SK-N-MC (cell line): ENCODE measurements around the gene PPP1R9A.

Experiments
- EZH2 ChIP-seq: fragments of 200-600 bp; sonication (generic); IDR thresholded peaks from one replicate; pipeline ENCODE4 v1.6.1; 2017; ENCODE audit warnings: antibody characterized with exemption
- FOXP2 ChIP-seq: optimal IDR thresholded peaks from 2 replicates; pipeline ENCODE3; 2011; ENCODE audit warnings: mild to moderate bottlenecking, moderate library complexity; ENCODE audit not compliant: insufficient read depth; ENCODE audit errors: extremely low read length, control extremely low read depth
- POLR2AphosphoS5 ChIP-seq: IDR thresholded peaks from 2 replicates; pipeline ENCODE4 v1.6.1; 2012; ENCODE audit warnings: mild to moderate bottlenecking, low read depth, low read length, borderline replicate concordance

DNA sequence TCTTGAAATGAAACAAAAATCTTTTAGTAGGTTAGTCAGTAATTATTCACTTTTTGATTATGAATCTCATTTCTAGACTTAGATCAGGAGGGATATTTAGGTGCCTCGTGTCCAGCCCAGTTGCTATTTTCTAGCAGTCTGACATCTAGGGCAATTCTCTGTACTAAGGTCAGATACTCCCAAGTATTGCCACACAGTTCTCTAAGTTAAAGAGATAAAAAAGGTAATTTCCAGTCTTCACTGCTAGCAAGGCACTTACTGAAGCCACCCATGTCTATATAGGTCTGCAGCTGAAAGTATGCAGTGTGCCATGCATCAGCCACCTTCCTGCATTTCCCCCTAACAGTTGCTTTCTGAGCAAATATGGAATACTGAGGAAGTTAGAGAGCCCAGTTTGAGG, 333.5 kb downstream of the PPP1R9A start:
- TF ChIP-seq EZH2 = no peak
- TF ChIP-seq POLR2AphosphoS5 = no peak
- no peak for TF ChIP-seq FOXP2
